Activated naive CD8-positive, alpha-beta T cell (primary cell): ENCODE measurements around the gene PDE6B.

Source experiments
- H3K27ac Mint-ChIP-seq: one replicate; pipeline ENCODE4 v1.8.0; 2021; ENCODE audit warnings: mixed read lengths
- H3K27me3 Mint-ChIP-seq: one replicate; pipeline ENCODE4 v1.8.0; 2021; ENCODE audit warnings: mixed read lengths
- H3K36me3 Mint-ChIP-seq: one replicate; pipeline ENCODE4 v1.8.0; 2021; ENCODE audit warnings: mixed read lengths
- H3K4me1 Mint-ChIP-seq: one replicate; pipeline ENCODE4 v1.8.0; 2021; ENCODE audit warnings: low read depth, mixed read lengths
- H3K4me3 Mint-ChIP-seq: one replicate; pipeline ENCODE4 v1.8.0; 2021; ENCODE audit warnings: mild to moderate bottlenecking, mixed read lengths
- H3K9me3 Mint-ChIP-seq: one replicate; pipeline ENCODE4 v1.8.0; 2021; ENCODE audit warnings: low read depth, mixed read lengths

Gene PDE6B

GRCh38 chr4:625631-626161, 323 bp downstream of the PDE6B start:
- Mint-ChIP-seq H3K27me3 (peaks cover 4% of the 10 kb centered on the region), H3K27ac (no peak overlapping the region), H3K36me3 (no peaks in the 10 kb centered on the region), H3K9me3 (no peaks in the 10 kb centered on the region), H3K4me3 (no peak overlapping the region), H3K4me1 (no peaks in the 10 kb centered on the region)

GRCh38 chr4:626201-627091, 1.1 kb downstream of the PDE6B start:
- H3K4me3 Mint-ChIP-seq, result no peak overlapping the region
- H3K9me3 Mint-ChIP-seq, result no peaks in the 10 kb centered on the region
- H3K4me1 Mint-ChIP-seq, result no peaks in the 10 kb centered on the region
- H3K36me3 Mint-ChIP-seq, result no peaks in the 10 kb centered on the region
- no peak overlapping the region for H3K27ac Mint-ChIP-seq
- peaks cover 4% of the 10 kb centered on the region for H3K27me3 Mint-ChIP-seq

DNA sequence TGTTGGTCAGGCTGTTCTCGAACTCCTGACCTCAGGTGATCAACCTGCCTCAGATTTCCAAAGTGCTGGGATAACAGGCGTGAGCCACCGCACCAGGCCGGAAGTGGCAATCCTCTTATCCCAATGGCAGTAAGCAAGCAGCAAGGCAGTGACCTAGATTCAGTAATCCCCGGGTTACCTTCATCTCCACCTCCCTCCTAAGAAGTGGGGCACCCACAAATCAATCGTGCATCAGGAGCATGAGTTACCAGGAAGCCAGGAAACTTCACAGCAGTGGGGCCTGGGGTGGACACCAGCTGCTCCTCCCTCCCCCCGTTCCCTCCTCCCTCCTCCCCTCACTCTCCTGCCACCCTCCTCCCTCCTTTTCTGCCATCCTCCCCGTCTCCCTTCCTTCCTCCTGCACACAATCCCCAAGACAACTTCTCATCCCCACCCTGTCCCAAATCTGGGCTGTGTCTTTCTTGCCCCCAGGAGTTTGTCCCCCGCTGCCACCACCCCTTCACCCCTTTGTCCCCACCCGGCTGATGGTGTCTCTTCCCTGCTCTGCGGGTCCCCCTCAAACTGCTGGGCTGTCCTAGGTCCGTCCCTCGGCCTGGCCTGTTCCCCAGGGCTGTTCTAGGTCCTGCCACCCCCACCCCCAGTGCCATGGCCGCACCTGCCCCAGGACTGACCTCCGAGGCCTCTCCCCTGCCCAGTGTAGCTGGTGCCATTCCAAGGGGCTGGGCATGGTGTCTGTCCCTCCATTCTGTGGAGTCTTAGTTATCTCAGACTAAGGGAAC, 2.2 kb downstream of the PDE6B start:
- Mint-ChIP-seq H3K27me3 (peaks cover 3% of the 10 kb centered on the region), H3K36me3 (no peaks in the 10 kb centered on the region), H3K27ac (no peak overlapping the region), H3K4me1 (no peaks in the 10 kb centered on the region), H3K9me3 (no peaks in the 10 kb centered on the region), H3K4me3 (no peak overlapping the region)

- Mint-ChIP-seq H3K36me3 (no peaks in the 10 kb centered on the region), H3K27me3 (peaks cover 3% of the 10 kb centered on the region), H3K27ac (no peak overlapping the region), H3K4me1 (no peaks in the 10 kb centered on the region), H3K9me3 (no peaks in the 10 kb centered on the region), H3K4me3 (no peak overlapping the region)
Measured at GRCh38 chr4:628311-628741, 3.0 kb downstream of the PDE6B start.

- no peak overlapping the region for H3K27ac Mint-ChIP-seq
- no peaks in the 10 kb centered on the region for H3K9me3 Mint-ChIP-seq
- peaks cover 3% of the 10 kb centered on the region for H3K27me3 Mint-ChIP-seq
- H3K4me3 Mint-ChIP-seq, result no peak overlapping the region
- H3K4me1 Mint-ChIP-seq, result no peaks in the 10 kb centered on the region
- H3K36me3 Mint-ChIP-seq, result no peaks in the 10 kb centered on the region
Measured at GRCh38 chr4:628821-629635, 3.7 kb downstream of the PDE6B start.

DNA sequence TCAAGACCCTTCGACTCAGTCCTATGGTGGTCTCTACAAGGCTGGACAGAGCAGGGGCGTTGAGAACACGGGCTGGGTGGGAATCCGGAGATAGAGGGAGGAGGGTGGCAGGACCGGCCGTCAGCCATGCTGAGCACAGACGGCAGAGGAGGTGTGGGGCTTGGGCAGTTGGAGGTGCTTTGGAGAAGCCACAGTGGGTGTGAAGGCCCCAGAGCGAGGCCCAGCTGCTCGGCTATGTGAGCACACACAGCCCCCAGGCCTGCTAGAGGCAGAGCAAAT, 4.2 kb downstream of the PDE6B start:
- H3K4me1 Mint-ChIP-seq, result no peaks in the 10 kb centered on the region
- H3K36me3 Mint-ChIP-seq, result no peaks in the 10 kb centered on the region
- H3K27ac Mint-ChIP-seq, result no peak overlapping the region
- H3K27me3 Mint-ChIP-seq, result no peaks in the 10 kb centered on the region
- no peak overlapping the region for H3K4me3 Mint-ChIP-seq
- no peaks in the 10 kb centered on the region for H3K9me3 Mint-ChIP-seq

GRCh38 chr4:629915-630641, 4.7 kb downstream of the PDE6B start:
- no peaks in the 10 kb centered on the region for H3K27me3 Mint-ChIP-seq
- no peak overlapping the region for H3K4me3 Mint-ChIP-seq
- no peaks in the 10 kb centered on the region for H3K9me3 Mint-ChIP-seq
- no peak overlapping the region for H3K27ac Mint-ChIP-seq
- no peaks in the 10 kb centered on the region for H3K36me3 Mint-ChIP-seq
- no peaks in the 10 kb centered on the region for H3K4me1 Mint-ChIP-seq

GRCh38 chr4:630656-631055, 5.3 kb downstream of the PDE6B start:
- Mint-ChIP-seq H3K4me1 (no peaks in the 10 kb centered on the region), H3K27ac (no peak overlapping the region), H3K36me3 (no peaks in the 10 kb centered on the region), H3K4me3 (no peak overlapping the region), H3K9me3 (no peaks in the 10 kb centered on the region), H3K27me3 (peaks cover 2% of the 10 kb centered on the region)

DNA sequence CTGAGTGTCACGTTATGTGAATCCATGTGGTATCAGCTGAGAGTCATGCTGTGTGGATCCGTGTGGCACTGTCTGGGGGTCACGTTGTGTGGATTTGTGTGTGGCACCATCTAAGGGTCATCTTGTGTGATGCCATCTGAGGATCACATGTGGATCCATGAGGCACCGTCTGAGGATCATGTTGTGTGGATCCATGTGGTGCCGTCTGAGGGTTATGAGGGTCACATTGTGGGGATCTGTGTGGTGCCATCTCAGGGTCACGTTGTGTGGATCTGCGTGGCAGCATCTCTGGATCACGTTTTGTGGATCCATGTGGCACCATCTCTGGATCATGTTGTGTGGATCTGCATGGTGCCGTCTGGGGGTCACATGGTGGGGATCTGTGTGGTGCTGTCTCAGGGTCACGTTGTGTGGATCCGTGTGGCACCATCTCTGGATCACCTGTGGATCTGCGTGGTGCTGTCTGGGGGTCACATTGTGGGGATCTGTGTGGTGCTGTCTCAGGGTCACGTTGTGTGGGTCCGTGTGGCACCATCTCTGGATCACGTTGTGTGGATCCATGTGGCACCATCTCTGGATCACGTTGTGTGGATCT, 6.9 kb downstream of the PDE6B start:
- no peak overlapping the region for H3K4me3 Mint-ChIP-seq
- no peaks in the 10 kb centered on the region for H3K9me3 Mint-ChIP-seq
- H3K4me1 Mint-ChIP-seq, result no peaks in the 10 kb centered on the region
- no peak overlapping the region for H3K27ac Mint-ChIP-seq
- peaks cover 2% of the 10 kb centered on the region for H3K27me3 Mint-ChIP-seq
- no peaks in the 10 kb centered on the region for H3K36me3 Mint-ChIP-seq

DNA sequence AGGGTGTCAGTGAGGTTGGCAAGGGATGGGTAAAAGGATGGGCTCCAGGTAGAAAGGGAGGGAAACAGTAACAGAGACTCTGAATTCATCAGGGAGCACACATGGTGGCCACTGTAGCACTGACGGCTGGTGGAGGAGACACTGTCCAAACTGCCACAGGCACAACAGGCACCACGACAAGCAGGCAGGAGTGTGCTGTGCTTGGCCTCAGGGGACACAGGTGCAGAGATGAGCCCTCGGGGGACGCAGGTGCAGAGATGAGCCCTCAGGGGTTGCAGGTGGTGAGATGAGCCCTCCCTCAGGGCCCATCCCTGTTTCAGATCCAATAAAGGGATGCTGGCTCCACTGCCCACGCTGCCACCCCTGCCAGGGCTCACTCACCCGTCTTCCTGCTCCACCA, 7.6 kb downstream of the PDE6B start:
- Mint-ChIP-seq H3K27me3 (peaks cover 2% of the 10 kb centered on the region), H3K27ac (no peak overlapping the region), H3K4me1 (no peaks in the 10 kb centered on the region), H3K4me3 (no peak overlapping the region), H3K9me3 (no peaks in the 10 kb centered on the region), H3K36me3 (no peaks in the 10 kb centered on the region)

- H3K4me3 Mint-ChIP-seq, result no peak overlapping the region
Measured at GRCh38 chr4:633406-633805, 8.0 kb downstream of the PDE6B start.

DNA sequence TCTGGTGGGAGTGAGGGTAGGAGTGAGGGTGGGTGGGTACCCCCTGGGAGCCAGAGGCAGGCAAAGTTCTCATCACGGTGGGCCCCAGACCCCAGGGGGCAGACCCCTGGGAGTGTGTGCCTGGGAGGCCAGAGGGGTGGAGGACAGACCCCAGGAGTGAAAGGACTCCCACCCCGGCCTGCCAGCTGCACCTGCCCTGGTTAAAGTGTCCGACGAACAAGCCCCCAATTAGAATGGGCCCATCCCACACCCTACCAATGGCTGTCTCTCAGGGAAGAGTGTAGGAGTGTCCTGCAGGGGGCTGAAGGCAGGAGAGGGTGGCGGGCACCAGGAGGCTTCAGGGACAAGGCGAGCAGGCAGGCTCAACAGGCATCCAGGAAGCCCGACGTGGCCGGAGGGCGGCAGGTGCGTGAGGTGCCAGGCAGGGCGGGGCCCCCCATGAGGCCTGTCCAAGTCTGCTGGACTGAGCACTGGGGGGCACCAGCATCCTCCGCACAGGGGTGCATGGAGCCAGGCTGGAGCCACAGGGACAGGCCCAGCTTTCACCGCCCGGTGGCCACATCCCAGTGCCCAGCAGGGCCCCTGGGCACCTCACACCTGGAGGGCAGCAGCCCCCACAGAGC, 8.7 kb downstream of the PDE6B start:
- H3K27ac Mint-ChIP-seq, result no peak overlapping the region
- no peaks in the 10 kb centered on the region for H3K36me3 Mint-ChIP-seq
- H3K4me3 Mint-ChIP-seq, result no peak overlapping the region
- no peaks in the 10 kb centered on the region for H3K9me3 Mint-ChIP-seq
- no peaks in the 10 kb centered on the region for H3K4me1 Mint-ChIP-seq
- peaks cover 4% of the 10 kb centered on the region for H3K27me3 Mint-ChIP-seq

More at GRCh38 chr4:633406-633805, 8.0 kb downstream of the PDE6B start:
- no peaks in the 10 kb centered on the region for H3K4me1 Mint-ChIP-seq
- H3K36me3 Mint-ChIP-seq, result no peaks in the 10 kb centered on the region
- H3K9me3 Mint-ChIP-seq, result no peaks in the 10 kb centered on the region
- peaks cover 4% of the 10 kb centered on the region for H3K27me3 Mint-ChIP-seq
- H3K27ac Mint-ChIP-seq, result no peak overlapping the region

DNA sequence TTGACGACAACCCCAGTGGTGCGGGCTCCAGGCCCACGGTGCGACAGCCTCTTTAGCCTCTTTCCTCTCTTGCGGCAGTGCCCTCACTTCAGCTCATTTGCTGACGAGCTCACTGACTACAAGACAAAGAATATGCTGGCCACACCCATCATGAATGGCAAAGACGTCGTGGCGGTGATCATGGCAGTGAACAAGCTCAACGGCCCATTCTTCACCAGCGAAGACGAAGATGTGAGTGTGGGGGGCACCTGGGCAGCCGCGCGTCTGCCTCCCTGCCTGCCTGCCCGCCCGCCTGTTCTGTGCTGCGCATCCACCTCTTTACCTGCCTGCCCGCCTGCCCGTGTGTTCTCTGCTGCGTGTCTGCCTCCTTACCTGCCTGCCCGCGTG, 9.2 kb downstream of the PDE6B start:
- no peaks in the 10 kb centered on the region for H3K9me3 Mint-ChIP-seq
- no peaks in the 10 kb centered on the region for H3K4me1 Mint-ChIP-seq
- no peak overlapping the region for H3K27ac Mint-ChIP-seq
- no peaks in the 10 kb centered on the region for H3K36me3 Mint-ChIP-seq
- H3K27me3 Mint-ChIP-seq, result peaks cover 4% of the 10 kb centered on the region
- H3K4me3 Mint-ChIP-seq, result no peak overlapping the region
